HG02840 (cell line): ENCODE data around the gene EPM2A.
A peak's percentile ranks its signal among the peaks of the same experiment; 100 is the strongest.
"Not testable (repeated sequence)": the region's sequence is repeated elsewhere in the genome, so short reads cannot be mapped to it uniquely, and the experiment has no call there.

Experiments
- ATAC-seq: cut with Tn5 transposase; IDR thresholded peaks from one replicate; pipeline ENCODE4 v1.9.1; 2021; ENCODE audit warnings: mild to moderate bottlenecking, moderate library complexity, moderate number of reproducible peaks; ENCODE audit not compliant: unreplicated experiment, low FRiP score

The EPM2A gene

DNA sequence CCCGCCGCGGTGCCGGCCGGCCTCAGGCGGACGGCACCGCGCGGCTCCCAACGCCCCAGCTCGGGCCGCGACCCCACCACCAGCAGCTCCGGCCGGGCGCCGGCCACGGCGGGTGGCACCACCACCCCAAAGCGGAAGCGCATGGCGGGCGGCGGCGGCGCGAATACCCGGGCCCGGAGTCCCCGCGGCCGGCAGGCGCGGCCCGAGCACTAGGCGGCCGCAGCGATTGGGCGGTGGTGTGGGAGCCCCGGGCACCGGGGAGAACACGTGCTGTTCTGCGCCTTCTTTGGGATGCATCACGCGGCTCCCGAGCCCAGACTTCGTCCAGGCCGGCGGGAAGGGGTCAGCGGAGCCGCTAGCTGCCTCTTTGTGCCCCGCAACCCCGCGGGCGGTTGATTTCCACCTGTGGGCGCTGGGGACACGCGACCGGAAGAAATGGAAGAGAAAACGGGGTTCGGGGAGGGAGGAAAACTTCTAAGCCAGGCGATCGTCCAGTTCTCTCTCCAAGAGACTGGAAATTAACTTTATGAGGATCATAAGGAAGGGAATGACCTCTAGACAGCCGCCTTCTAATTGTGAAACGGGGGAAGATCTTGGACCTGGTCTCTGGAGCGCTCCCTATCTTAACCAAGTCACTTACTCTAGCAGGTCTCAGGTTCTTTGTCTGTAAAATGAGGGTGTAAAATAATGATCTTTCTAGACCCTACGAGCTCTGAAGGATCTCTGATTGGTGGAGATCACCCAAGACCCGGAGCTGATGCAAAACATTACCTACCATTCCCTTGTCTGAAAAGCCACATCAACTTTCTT is at the start of gene EPM2A:
TSS of gene EPM2A (minus strand) at position 165 of the 810 bp plus-strand sequence. CDS start at position 143, 22 bp downstream.
- ATAC-seq: peak; percentile 66

- peak; percentile 63 for ATAC-seq
Measured at GRCh38 chr6:145784683-145785082, 49.4 kb upstream of the EPM2A start.

DNA sequence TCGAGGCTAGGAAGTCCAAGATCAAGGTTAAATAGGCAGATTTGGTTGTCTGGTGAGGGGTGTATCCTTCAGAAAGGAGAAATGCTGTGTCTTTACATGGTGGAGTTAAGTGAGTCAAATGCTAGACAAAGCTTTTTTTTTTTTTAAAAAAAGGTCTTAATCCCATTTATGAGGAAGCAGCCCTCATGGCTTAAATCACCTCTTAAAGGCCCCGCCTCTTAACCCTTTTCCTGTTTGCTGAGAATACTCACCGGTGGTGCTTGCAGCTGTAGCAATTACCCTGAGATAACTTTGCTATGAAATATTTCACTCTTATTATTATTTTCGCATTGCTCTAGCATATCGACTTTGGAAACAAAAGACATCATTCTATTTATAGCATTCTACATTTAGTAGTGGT is 48.5 kb upstream of the EPM2A start:
- no peak for ATAC-seq

- ATAC-seq: no peak
Measured at GRCh38 chr6:145772846-145773245, 37.5 kb upstream of the EPM2A start.

- ATAC-seq: no peak
Measured at GRCh38 chr6:145765449-145765848, 30.1 kb upstream of the EPM2A start.

DNA sequence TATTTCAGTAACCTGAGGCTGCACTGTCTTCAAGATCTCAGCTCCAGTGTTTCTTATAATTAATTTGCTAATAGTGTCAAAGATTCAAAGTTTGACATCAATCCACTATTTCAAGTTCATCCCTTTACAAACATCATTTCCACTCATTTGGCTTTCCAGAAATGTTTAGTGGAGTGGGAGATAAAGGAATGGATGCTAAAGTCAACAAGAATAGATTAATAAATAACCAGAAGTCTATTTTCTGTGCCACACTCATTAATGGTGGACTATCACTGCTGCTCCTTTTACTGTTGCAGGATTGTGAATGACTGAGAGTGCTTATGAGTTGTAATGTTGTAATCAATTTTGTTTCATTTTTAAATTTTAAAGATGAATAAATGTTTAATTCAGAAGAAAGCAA is 28.4 kb upstream of the EPM2A start:
- no peak for ATAC-seq

DNA sequence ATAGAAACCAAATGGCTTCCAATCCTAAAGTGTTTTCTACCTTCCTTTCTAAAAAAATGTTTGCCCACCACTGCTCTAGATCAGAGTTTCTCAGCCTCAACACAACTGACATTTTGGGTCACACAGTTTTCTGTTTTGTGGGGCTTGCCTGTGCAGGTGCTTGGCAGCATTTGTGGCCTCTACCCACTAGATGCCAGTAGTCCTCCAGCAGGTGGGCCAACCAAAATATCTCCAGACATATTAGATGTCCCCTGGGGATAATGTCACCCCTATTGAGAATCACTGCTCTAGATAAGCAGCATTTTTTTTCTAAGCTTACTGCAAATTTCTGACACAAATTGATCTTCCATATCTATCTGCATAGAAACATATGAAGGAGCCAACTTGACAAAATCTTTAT is 26.3 kb upstream of the EPM2A start:
- no peak for ATAC-seq

DNA sequence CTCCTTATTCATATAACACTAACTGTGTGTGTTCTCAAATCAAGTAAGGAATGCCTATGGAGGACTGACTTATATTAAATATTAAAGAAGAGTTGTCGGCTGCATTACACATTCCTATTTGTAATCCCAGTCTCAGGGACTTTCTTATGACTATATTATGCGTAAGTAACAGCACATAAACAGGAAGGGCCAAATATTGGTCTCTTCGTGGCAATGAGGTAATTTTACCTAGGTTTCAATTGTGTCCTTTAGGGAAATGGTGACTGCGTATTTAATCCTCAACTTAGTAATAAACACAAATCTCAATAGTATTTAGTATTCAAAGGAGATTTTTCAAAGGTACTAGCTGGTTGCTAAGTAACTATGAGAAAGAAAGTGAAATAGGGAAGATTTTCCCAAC is 22.8 kb upstream of the EPM2A start:
- no peak for ATAC-seq

DNA sequence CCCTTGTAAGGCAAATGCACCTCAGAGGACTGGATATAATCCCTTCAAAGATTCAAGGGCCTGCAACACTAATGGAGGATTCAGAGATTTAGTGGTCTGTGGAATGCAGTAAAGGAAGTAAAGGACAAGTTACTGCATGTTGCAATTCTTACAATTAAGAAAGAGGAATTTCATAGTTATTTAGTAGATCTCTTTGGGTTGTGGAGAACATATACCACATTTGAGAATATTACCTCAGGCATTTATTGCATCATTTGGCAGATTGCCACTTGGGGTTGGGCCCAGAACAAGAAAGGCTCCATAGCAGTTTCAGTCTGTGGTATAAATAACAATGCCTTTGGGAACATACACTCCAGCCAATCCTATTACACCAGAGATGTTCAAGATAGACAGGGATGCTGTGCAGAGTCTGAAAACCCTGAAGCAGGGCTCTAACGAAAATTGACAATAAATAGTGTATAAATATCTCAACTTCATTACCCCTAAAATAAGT is 20.9 kb upstream of the EPM2A start:
- no peak for ATAC-seq

DNA sequence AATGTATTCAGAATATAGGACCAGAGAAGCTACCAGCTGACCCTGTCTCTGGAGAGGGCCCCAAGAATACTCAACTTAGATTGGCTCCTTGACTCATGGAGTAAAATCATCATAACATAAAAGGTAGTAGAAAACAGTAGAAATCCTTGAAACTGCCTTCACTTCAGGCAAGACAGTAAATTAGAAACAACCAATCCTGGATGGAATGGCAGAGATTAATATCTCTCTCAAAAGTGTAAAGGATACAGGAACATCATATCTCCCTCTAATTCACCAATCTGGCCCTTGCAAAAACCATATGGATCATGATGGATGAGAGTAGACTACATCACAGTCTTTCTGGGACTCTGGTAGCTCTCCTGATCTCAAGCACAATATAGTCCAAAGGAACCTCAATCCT is 20.4 kb upstream of the EPM2A start:
- no peak for ATAC-seq

DNA sequence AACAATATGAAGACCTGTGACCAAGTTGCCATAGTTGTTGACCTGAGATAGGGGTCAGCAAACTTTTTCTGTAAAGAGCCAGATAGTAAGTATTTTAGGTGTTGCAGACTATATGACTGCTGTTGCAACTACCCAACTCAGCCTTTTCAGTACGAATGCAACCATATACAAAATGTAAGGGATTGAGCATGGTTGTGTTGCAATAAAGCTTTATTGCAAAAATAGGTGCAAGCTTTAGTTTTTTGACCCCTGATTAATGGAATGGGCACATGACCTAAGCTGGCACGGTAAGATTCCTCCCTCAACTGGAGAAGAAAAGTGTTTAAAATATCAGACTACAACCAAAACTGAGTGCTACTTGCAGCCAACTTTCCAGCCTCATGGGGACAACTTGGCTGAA is 17.3 kb upstream of the EPM2A start:
- ATAC-seq: no peak

DNA sequence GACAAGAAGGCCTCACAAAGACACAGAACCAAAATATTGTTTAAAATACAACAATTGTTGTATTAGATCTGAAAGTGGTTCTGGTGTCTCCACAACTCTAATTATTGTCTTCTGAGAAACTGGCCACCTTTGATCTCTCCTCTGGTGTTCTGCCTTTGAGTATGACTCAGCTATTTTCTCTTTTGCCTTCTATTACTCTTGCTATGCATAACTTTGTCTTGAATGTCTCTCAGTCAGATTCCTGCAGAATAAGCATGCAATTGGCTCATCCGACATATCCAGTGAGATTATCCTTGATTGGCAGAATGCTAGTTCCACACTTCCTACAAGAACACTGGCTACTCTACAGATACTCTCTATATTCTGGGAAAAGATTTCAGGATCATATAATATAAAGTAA is 14.3 kb upstream of the EPM2A start:
- ATAC-seq: no peak

GRCh38 chr6:145745861-145746260 is 10.5 kb upstream of the EPM2A start:
- no peak for ATAC-seq

GRCh38 chr6:145744619-145745018 is 9.3 kb upstream of the EPM2A start:
- no peak for ATAC-seq

DNA sequence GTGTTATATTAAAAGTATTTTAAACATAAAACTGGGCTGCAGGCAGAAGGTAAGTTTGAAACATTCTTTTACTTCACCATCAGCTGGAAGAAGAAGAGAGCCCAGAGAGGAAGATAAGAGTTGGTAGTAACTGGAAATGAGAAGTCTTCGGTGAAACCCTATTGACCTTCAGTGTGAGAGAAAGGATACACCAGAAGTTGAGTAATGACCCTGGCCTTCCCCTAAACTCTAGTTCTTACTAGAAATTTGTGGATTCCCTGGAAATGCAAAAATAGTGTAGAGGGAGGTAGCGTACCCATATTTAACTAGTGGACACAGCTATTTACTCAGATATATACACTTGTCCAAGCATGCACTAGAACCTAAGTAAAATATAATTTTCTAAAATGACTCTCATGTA is 8.0 kb upstream of the EPM2A start:
- no peak for ATAC-seq

- ATAC-seq: not testable (repeated sequence)
Measured at GRCh38 chr6:145742472-145742871, 7.2 kb upstream of the EPM2A start.

GRCh38 chr6:145739685-145740084 is 4.4 kb upstream of the EPM2A start:
- ATAC-seq: not testable (repeated sequence)

DNA sequence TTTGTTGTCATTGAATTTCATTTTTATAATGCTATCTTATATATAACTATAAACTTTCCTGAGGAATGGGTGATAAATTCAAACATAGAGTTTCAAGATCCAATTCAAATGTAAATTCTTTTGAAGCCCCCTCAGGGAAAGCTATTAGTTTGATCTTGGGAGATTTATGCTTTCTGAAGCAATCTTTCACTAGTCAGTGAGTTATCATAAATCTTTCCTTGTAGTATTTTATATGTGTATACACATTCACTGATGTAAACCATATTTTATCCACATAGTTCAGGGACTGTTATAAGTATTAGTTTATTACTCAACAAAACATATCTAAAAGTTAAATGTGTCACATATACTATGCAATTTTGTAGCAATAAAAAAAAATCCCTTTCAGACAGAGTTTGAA is 2.9 kb upstream of the EPM2A start:
- ATAC-seq: no peak

DNA sequence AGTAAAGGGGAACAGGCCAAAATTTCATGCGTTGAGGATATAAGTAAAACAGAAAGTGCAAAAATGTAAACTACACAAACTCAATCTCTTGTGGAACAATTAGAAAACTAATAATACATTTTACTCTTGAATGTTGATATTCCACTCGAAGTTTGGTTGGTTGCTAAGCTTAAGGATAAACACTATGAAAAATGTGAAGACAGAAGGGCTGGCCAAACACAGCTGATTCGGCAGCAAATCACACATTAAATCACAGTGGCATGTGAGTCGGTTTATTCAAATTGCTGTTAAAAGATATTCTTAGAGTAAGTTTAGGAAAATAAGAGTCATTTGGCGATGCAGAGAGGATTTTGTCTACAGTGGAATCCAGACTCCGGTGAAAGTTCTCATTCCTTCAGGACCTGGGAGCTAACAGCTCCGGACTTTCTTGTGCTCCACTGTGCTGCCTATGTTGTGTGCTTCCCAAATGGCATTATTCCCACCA is 1.4 kb upstream of the EPM2A start:
- no peak for ATAC-seq

DNA sequence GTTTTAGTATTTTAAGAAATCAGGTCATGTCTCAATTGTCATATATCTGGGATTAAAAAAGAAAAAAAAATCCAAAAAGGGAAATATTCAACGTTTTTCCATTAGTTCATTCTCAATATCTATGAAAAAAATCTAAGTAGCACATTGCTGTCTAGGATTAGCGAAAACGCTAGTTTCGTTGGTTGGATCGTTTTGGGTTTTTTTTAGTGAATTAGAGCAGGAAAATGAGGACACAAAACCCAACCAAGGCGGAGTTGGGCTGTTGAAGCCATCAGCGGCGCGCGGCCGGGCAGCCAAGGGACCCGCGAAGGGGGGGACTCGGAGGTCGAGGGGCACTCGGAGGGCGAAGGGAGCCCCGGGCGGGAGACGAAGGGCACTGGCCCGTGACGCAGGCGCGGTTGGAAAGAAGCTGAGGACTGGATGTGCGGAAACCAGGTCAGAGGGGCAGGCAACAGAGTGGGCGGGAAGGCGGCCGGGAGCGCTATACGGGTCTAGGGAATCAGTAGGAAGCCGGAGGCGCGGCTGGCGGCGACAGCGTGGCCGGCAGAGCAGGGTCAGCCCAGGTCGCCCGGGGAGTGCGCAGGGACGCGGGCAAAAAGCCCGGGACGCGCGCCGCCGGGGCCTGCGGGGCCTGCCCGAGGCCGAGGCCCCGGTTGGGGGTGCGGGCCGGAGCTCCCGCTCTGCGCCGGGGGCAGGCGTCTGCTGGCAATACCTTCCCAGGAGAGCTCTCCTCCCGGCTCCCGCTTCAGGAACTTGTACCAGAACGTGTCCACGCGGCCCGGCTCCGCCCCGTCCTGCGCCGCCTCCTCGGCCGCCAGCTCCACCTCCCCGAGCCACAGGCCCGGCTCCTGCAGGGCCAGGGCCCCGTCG is 599 bp downstream of the EPM2A start:
- ATAC-seq: peak; percentile 72

- no peak for ATAC-seq
Measured at GRCh38 chr6:145733810-145734209, 1.5 kb downstream of the EPM2A start.
